Bone marrow (tissue), 2 donors: ENCODE results near the gene JOSD1.
A peak's percentile ranks its signal among the peaks of the same experiment; 100 is the strongest.

Source experiments
- DNase-seq, 2 donors: peaks; one replicate each; lab custom pipeline; 2025; lab: John Stamatoyannopoulos, UW

Gene JOSD1

GRCh38 chr22:38700789-38701628 is at the start of gene JOSD1:
Gene JOSD1, minus strand, starts transcription at chr22:38700943. Its CDS starts 956 bp downstream, at chr22:38699987.
- DNase-seq: peak; percentile 80 to 96

GRCh38 chr22:38750104-38750503 is 49.4 kb upstream of the JOSD1 start:
- DNase-seq: no peak

- no peak for DNase-seq
These were observed 47.9 kb upstream of the JOSD1 start for GRCh38 chr22:38748487-38749136.

- DNase-seq: no peak
These were observed 45.1 kb upstream of the JOSD1 start for GRCh38 chr22:38745676-38746460.

GRCh38 chr22:38744981-38745380 is 44.2 kb upstream of the JOSD1 start:
- DNase-seq: no peak

- no peak for DNase-seq
These were observed 41.6 kb upstream of the JOSD1 start for GRCh38 chr22:38742176-38742942.

- DNase-seq: no peak
These were observed 40.8 kb upstream of the JOSD1 start for GRCh38 chr22:38741576-38741975.

GRCh38 chr22:38741166-38741565 is 40.4 kb upstream of the JOSD1 start:
- DNase-seq: no peak

GRCh38 chr22:38740754-38741153 is 40.0 kb upstream of the JOSD1 start:
- DNase-seq: no peak

- DNase-seq: no peak
These were observed 39.5 kb upstream of the JOSD1 start for GRCh38 chr22:38740116-38740723.

- no peak for DNase-seq
These were observed 38.7 kb upstream of the JOSD1 start for GRCh38 chr22:38739300-38740055.

GRCh38 chr22:38738475-38739070 is 37.8 kb upstream of the JOSD1 start:
- no peak for DNase-seq

GRCh38 chr22:38737302-38738060 is 36.7 kb upstream of the JOSD1 start:
- no peak for DNase-seq

GRCh38 chr22:38736257-38736570 is 35.5 kb upstream of the JOSD1 start:
- no peak for DNase-seq

GRCh38 chr22:38735465-38736256 is 34.9 kb upstream of the JOSD1 start:
- no peak for DNase-seq

- DNase-seq: no peak
These were observed 34.4 kb upstream of the JOSD1 start for GRCh38 chr22:38735126-38735464.

GRCh38 chr22:38734421-38735100 is 33.8 kb upstream of the JOSD1 start:
- no peak for DNase-seq

- DNase-seq: no peak
These were observed 33.1 kb upstream of the JOSD1 start for GRCh38 chr22:38733724-38734381.
